ENCODE results near the gene DFFA. TPM values are rescaled to one million over a fixed set of nuclear protein-coding genes. Genes with fewer than 3 reads are reported as not detected.
A peak's percentile ranks its signal among the peaks of the same experiment; 100 is the strongest.
"Not testable (repeated sequence)": the region's sequence is repeated elsewhere in the genome, so short reads cannot be mapped to it uniquely, and the experiment has no call there.

Gene DFFA
- total and polyA plus RNA-seq, 4 donors, result 10.6 to 20.0 (median 14.3) TPM

DNA sequence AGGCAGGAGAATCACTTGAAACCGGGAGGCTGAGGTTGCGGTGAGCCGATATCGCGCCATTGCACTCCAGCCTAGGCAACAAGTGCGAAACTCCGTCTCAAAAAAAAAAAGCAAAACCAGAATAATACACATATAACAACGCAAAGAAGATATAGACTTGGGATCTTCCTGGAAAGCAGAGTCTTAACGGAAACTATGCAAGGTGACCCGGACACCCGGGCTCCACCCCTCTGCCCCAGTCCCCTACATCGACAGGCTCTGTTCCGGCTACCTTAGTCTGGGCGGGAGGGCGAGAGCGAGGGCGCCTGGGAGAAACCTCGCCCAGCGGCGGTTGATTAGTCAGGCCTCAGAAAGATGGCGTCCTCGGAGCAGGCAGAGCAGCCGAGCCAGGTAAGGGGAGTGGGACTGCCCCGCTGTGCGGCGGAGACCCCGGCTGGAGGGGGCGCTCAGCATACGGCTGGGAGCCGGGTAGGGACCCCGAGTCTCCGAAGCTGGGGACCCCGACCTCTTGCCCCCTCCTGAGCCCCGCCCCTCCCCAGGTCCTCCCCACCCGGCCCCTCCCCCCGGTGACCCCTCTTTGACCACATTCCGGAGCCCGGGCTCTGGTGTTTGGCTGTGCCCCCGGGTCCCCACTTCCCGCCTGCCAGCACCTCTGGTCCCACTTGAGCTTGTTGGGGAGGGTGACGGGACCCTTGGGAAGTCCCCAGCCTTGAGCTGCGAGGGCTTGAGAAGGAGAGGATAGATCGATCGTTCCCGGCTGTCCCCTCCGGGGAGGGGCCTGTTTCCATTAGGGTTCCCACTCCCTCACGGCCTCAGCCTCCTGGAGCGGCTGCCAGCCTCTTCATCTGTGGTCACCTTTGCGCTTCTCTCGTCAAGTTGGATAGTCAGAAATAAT, 2.5 kb upstream of the DFFA start, which contains the start of gene PEX14 (continued):
- TF ChIP-seq, protein P1, sequence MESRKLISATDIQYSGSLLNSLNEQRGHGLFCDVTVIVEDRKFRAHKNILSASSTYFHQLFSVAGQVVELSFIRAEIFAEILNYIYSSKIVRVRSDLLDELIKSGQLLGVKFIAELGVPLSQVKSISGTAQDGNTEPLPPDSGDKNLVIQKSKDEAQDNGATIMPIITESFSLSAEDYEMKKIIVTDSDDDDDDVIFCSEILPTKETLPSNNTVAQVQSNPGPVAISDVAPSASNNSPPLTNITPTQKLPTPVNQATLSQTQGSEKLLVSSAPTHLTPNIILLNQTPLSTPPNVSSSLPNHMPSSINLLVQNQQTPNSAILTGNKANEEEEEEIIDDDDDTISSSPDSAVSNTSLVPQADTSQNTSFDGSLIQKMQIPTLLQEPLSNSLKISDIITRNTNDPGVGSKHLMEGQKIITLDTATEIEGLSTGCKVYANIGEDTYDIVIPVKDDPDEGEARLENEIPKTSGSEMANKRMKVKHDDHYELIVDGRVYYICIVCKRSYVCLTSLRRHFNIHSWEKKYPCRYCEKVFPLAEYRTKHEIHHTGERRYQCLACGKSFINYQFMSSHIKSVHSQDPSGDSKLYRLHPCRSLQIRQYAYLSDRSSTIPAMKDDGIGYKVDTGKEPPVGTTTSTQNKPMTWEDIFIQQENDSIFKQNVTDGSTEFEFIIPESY (IDR thresholded peaks at IDR 0.05), result peak; percentile 91
- TF ChIP-seq EGR1 (IDR thresholded peaks at IDR 0.05; ENCODE audit: low read depth in 2 of 2), result no peak

DNA sequence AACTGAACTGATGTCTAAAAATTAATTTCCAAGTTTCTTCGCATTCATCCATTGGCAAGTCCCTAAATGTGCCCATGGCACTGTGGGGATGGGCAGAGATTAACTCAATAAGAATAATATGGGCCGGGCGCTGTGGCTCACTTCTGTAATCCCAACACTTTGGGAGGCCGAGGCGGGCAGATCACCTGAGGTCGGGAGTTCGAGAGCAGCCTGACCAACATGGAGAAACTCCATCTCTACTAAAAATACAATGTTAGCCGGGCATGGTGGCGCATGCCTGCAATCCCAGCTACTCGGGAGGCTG, 1.9 kb upstream of the DFFA start:
- Histone ChIP-seq H3K27ac (ENCODE audit: low read depth in 1 of 2, low read length in 2 of 2) (peak overlapping the region in 1 of 2 donors; percentile 64), H3K4me1 (ENCODE audit: control insufficient read depth in 4 of 4, insufficient read depth in 4 of 4, low read length in 3 of 4) (peaks cover 3 to 52% (median 38%) of the 10 kb centered on the region in 4 donors), H3K4me3 (ENCODE audit: low read depth in 1 of 3, low read length in 3 of 3) (peak overlapping the region; percentile 86 to 96 (median 91))
- WGBS, result 94% methylated on average over 10 of the region's 10 CpGs
- H3K36me3 ChIP-seq (ENCODE audit: control insufficient read depth in 4 of 4, insufficient read depth in 3 of 4, low read depth in 1 of 4, low read length in 3 of 4); DNase-seq (ENCODE audit: low spot score); H3K9ac ChIP-seq (ENCODE audit: low read depth in 1 of 2, low read length in 2 of 2); H3K9me3 ChIP-seq (ENCODE audit: control insufficient read depth in 4 of 4, low read length in 3 of 4); H3K27me3 ChIP-seq (ENCODE audit: control insufficient read depth in 4 of 4, insufficient read depth in 4 of 4, low read length in 3 of 4): not testable (repeated sequence)

DNA sequence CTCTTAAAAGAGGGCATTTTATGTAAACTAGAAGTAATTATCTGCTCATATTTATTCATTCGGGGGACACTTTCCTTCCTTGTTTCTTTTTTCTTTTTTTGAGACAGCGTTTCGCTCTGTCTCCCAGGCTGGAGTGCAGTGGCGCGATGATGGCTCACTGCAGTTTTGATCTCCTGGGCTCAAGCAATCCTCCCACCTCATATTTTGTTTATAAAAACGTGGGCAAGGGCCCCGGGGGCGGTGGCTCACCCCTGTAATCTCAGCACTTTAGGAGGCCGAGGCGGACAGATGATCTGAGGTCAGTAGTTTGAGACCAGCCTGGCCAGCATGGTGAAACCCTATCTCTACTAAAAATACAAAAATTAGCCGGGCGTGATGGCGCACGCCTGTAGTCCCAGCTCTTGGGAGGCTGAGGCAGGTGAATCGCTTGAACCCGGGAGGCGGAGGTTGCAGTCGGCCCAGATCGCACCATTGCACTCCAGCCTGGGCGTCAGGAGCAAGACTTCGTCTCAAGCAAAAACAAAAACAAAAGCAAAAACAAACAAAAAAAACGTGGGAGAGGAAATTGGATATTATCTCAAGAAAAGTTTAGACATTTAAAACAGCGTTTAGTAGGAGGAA, 926 bp upstream of the DFFA start:
- Histone ChIP-seq H3K9me3 (ENCODE audit: control insufficient read depth in 4 of 4, low read length in 3 of 4) (no peaks in the 10 kb centered on the region), H3K27me3 (ENCODE audit: control insufficient read depth in 4 of 4, insufficient read depth in 4 of 4, low read length in 3 of 4) (no peaks in the 10 kb centered on the region), H3K9ac (ENCODE audit: low read depth in 1 of 2, low read length in 2 of 2) (no peak overlapping the region), H3K27ac (ENCODE audit: low read depth in 1 of 2, low read length in 2 of 2) (no peak overlapping the region), H3K36me3 (ENCODE audit: control insufficient read depth in 4 of 4, insufficient read depth in 3 of 4, low read depth in 1 of 4, low read length in 3 of 4) (peaks cover 0 to 4% (median 0%) of the 10 kb centered on the region in 4 donors), H3K4me3 (ENCODE audit: low read depth in 1 of 3, low read length in 3 of 3) (no peak overlapping the region), H3K4me1 (ENCODE audit: control insufficient read depth in 4 of 4, insufficient read depth in 4 of 4, low read length in 3 of 4) (peaks cover 3 to 49% (median 35%) of the 10 kb centered on the region in 4 donors)
- TF ChIP-seq SP1 (IDR thresholded peaks at IDR 0.05) (no peak), EGR1 (IDR thresholded peaks at IDR 0.05; ENCODE audit: low read depth in 2 of 2) (no peak), TAF1 (conservative IDR thresholded peaks at IDR 0.05) (no peak)
- no peak for DNase-seq (ENCODE audit: low spot score)
- 91% methylated on average over 23 of the region's 23 CpGs for WGBS

DNA sequence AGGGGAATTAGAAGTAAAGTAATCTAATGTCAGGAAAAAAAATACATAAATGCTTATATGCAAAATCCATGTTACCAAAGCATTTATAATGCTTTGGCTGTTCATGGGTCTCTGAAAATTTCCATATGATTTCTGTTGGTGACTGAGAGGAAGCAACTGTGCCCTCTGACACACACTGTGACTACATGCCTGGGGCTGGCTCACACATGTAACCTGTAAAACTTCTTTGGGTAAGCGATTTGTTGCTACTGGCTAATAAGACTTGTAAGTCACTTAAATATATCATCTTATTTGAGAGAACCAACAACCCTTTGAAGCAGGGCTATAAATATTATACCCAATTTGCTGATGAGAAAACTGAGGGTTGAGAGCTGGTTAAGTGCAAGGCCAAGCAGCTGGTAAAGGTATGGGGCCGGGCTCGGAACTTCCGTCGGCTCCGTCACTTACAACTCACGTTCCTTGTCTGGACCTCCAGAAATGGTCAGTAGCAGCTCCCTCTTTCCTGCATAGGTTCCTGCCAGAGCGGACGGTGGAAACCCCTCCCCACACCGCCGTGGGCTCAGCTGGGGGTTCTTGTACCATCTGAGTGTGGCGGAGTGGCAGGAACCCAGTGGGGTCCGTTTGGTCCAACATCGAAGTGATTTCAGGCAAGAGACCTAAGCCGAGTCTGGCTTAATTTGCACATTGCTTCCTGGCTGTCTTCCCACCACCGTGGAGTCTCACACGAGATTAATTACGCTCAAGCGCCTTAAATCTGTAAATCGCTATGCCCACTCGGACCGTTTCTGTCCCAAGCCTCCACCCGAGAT, 714 bp downstream of the DFFA start:
- TF ChIP-seq, protein P2, sequence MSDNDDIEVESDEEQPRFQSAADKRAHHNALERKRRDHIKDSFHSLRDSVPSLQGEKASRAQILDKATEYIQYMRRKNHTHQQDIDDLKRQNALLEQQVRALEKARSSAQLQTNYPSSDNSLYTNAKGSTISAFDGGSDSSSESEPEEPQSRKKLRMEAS (IDR thresholded peaks at IDR 0.05), result no peak
- no peak for TF ChIP-seq TAF1 (conservative IDR thresholded peaks at IDR 0.05)
- TF ChIP-seq, protein P3, sequence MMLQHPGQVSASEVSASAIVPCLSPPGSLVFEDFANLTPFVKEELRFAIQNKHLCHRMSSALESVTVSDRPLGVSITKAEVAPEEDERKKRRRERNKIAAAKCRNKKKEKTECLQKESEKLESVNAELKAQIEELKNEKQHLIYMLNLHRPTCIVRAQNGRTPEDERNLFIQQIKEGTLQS (IDR thresholded peaks at IDR 0.05), result no peak
- TF ChIP-seq RXRA (IDR thresholded peaks at IDR 0.05), result no peak
- no peak for TF ChIP-seq JUND (IDR thresholded peaks at IDR 0.05)
- no peak for TF ChIP-seq FOXA1 (IDR thresholded peaks at IDR 0.05)
- peak overlapping the region; percentile 74 to 90 (median 75) for H3K4me3 ChIP-seq (ENCODE audit: low read depth in 1 of 3, low read length in 3 of 3)
- WGBS, result 9% methylated on average over 23 of the region's 23 CpGs
- H3K27ac ChIP-seq (ENCODE audit: low read depth in 1 of 2, low read length in 2 of 2), result peak overlapping the region; percentile 34 to 56
- H3K9me3 ChIP-seq (ENCODE audit: control insufficient read depth in 4 of 4, low read length in 3 of 4), result no peaks in the 10 kb centered on the region
- H3K9ac ChIP-seq (ENCODE audit: low read depth in 1 of 2, low read length in 2 of 2), result peak overlapping the region; percentile 20 to 65
- peaks cover 0 to 12% (median 4%) of the 10 kb centered on the region in 4 donors for H3K36me3 ChIP-seq (ENCODE audit: control insufficient read depth in 4 of 4, insufficient read depth in 3 of 4, low read depth in 1 of 4, low read length in 3 of 4)
- no peak for DNase-seq (ENCODE audit: low spot score)
- peaks cover 3 to 35% (median 25%) of the 10 kb centered on the region in 4 donors for H3K4me1 ChIP-seq (ENCODE audit: control insufficient read depth in 4 of 4, insufficient read depth in 4 of 4, low read length in 3 of 4)
- H3K27me3 ChIP-seq (ENCODE audit: control insufficient read depth in 4 of 4, insufficient read depth in 4 of 4, low read length in 3 of 4), result no peaks in the 10 kb centered on the region
